RWPE2 (cell line): ENCODE results near the gene NTN1.

ENCODE experiments used
- ATAC-seq: fragments of 200-7000 bp; cut with Tn5 transposase; 3 replicates; pipeline ENCODE4 v1.9.1; 2021; ENCODE audit warnings: low read depth
- DNase-seq: peaks from one replicate; pipeline ENCODE4 v3.0.0-alpha.2; 2020; ENCODE audit warnings: low spot score
- H3K27ac ChIP-seq: fragments of 450-650 bp; 2 replicates; pipeline ENCODE4 v1.5.1; 2017; ENCODE audit warnings: mild to moderate bottlenecking; ENCODE audit not compliant: poor library complexity, severe bottlenecking
- H3K27me3 ChIP-seq: fragments of 250-450 bp; sonication (Bioruptor Pico); 2 replicates; pipeline ENCODE4 v1.5.1; 2021; ENCODE audit warnings: mild to moderate bottlenecking, moderate library complexity; ENCODE audit not compliant: insufficient read depth, poor library complexity, severe bottlenecking
- H3K36me3 ChIP-seq: fragments of 250-450 bp; sonication (Bioruptor Pico); 2 replicates; pipeline ENCODE4 v1.5.1; 2020; ENCODE audit warnings: low read depth, mild to moderate bottlenecking, moderate library complexity
- H3K4me1 ChIP-seq: fragments of 250-450 bp; sonication (Bioruptor Pico); 2 replicates; pipeline ENCODE4 v1.5.1; 2021; ENCODE audit warnings: mild to moderate bottlenecking, moderate library complexity; ENCODE audit not compliant: insufficient read depth, poor library complexity, severe bottlenecking
- H3K4me3 ChIP-seq: fragments of 250-450 bp; sonication (Bioruptor Pico); 2 replicates; pipeline ENCODE4 v1.5.1; 2021; ENCODE audit warnings: mild to moderate bottlenecking, moderate library complexity; ENCODE audit not compliant: severe bottlenecking
- H3K9me3 ChIP-seq: fragments of 250-450 bp; sonication (Bioruptor Pico); 2 replicates; pipeline ENCODE4 v1.5.1; 2021; ENCODE audit warnings: mild to moderate bottlenecking, moderate library complexity; ENCODE audit not compliant: severe bottlenecking
- CTCF ChIP-seq: fragments of 450-650 bp; IDR thresholded peaks from one replicate; pipeline ENCODE4 v1.5.1; 2017; ENCODE audit warnings: mild to moderate bottlenecking, moderate library complexity; ENCODE audit not compliant: poor library complexity, severe bottlenecking

Gene NTN1

GRCh38 chr17:9116861-9117568, 95.7 kb downstream of the NTN1 start:
- TF ChIP-seq CTCF, result no peak
- no peak overlapping the region for H3K27ac ChIP-seq
- no peak overlapping the region for H3K4me3 ChIP-seq
- no peak for ATAC-seq
- H3K27me3 ChIP-seq, result no peaks in the 10 kb centered on the region
- no peak for DNase-seq
- no peaks in the 10 kb centered on the region for H3K4me1 ChIP-seq
- no peaks in the 10 kb centered on the region for H3K36me3 ChIP-seq
- no peaks in the 10 kb centered on the region for H3K9me3 ChIP-seq

DNA sequence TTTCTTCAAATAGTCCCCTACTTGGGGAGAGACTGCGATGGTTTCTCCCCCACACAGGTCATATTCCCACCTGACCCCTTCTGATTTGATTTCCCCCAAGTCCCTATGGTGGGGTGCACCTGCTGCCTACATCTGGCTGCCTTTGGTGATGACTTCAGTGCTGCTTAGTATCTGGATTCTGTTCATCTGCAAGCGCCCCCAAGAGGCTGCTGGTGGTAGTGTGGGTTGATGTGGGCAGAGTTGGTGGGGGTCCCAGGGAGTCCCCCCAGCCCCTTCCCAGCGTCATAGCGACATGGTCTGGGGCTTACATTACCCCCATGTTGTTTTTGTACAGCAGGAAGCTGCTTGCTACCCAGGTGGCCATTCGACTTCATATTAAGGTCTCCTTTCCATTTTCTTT, 99.2 kb downstream of the NTN1 start:
- Histone ChIP-seq H3K27ac (no peak overlapping the region), H3K4me1 (no peaks in the 10 kb centered on the region), H3K27me3 (no peaks in the 10 kb centered on the region), H3K4me3 (no peak overlapping the region), H3K9me3 (no peaks in the 10 kb centered on the region), H3K36me3 (no peaks in the 10 kb centered on the region)
- TF ChIP-seq CTCF, result peak; percentile 7
- no peak for ATAC-seq
- no peak for DNase-seq

- no peaks in the 10 kb centered on the region for H3K27me3 ChIP-seq
- ATAC-seq, result no peak
- H3K36me3 ChIP-seq, result no peaks in the 10 kb centered on the region
- H3K27ac ChIP-seq, result no peak overlapping the region
- no peak overlapping the region for H3K4me3 ChIP-seq
- no peaks in the 10 kb centered on the region for H3K9me3 ChIP-seq
- TF ChIP-seq CTCF, result no peak
- no peak for DNase-seq
- no peaks in the 10 kb centered on the region for H3K4me1 ChIP-seq
Observed at GRCh38 chr17:9121186-9121820, 100.0 kb downstream of the NTN1 start.

GRCh38 chr17:9123594-9124553, 102.6 kb downstream of the NTN1 start:
- Histone ChIP-seq H3K9me3 (no peaks in the 10 kb centered on the region), H3K4me3 (no peak overlapping the region), H3K27ac (no peak overlapping the region), H3K36me3 (no peaks in the 10 kb centered on the region), H3K27me3 (no peaks in the 10 kb centered on the region), H3K4me1 (no peaks in the 10 kb centered on the region)
- no peak for TF ChIP-seq CTCF
- ATAC-seq, result no peak
- DNase-seq, result peak; percentile 19
